GM15510 (cell line): ENCODE data around the gene SLC39A11.

Experiments used
- POLR2A ChIP-seq: IDR thresholded peaks from 3 replicates; pipeline ENCODE4 v1.6.1; 2011; ENCODE audit warnings: borderline replicate concordance; ENCODE audit not compliant: insufficient read length; ENCODE audit errors: extremely low read depth

Gene SLC39A11

GRCh38 chr17:73121506-73121905 is 29.0 kb upstream of the SLC39A11 start:
- no peak for TF ChIP-seq POLR2A

GRCh38 chr17:73119631-73120030 is 27.1 kb upstream of the SLC39A11 start:
- no peak for TF ChIP-seq POLR2A

DNA sequence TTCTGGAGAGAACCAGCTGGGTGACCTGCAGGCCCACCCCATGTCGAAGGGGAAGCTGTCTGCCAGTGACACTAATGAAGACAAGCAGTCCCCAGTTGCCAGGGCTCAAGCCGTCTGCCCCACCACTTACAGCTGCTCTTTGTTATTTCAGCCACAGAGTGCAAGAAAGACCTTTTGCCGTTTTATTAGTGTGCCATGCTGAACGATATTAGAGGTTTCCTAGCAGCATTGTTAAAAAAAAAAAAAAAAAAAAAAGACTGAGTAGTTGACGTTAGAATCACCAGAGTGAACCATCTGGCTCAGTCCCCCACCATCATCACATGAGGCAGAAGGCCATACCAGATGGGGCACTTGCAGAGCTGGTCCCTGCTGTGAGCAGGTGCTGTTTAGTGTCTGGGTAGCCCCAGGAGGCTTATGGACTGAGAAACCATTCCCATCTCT is 26.5 kb upstream of the SLC39A11 start:
- TF ChIP-seq POLR2A = no peak

GRCh38 chr17:73118139-73118538 is 25.7 kb upstream of the SLC39A11 start:
- TF ChIP-seq POLR2A = no peak

- no peak for TF ChIP-seq POLR2A
Observed at GRCh38 chr17:73112246-73112645, 19.8 kb upstream of the SLC39A11 start.

GRCh38 chr17:73111386-73111785 is 18.9 kb upstream of the SLC39A11 start:
- TF ChIP-seq POLR2A = no peak

DNA sequence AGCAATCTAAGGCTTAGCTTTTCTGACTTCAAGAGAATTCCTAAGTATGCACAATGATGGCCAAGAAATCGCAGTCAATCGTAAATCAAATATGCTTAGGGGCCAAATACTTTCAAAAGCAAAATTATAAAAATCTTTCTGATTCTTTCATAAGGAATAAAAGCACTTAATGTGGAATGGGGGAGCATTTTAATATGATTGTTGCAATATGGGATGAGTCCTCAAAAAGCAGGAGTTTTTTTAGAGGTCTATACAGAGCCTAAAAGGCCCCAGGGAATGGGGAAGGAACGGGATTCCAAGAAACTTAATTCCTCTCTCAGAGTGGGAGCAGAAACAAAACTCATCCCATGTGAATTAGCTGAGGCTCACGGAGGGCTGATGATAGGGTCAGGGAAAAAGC is 14.7 kb upstream of the SLC39A11 start:
- TF ChIP-seq POLR2A = no peak

DNA sequence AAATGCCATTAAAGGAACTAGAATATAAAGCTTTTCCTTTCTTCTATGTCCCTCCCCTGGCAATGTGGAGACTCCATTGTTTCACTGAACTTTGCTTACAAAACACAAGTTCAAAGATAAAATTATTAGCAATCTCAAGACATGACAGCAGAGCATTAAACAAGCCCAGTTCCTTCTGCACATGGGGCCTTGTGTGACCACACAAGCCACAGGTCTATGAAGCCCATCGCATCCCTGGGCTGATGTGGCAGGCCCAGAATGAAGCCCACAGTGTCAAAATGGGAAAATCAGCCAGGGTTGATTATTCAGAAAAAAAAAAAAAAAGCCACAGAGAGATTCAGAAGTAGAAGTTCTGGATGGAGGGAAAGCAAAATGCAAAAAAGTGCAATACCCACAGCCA is 12.9 kb upstream of the SLC39A11 start:
- TF ChIP-seq POLR2A = no peak

GRCh38 chr17:73104450-73104849 is 12.0 kb upstream of the SLC39A11 start:
- no peak for TF ChIP-seq POLR2A

DNA sequence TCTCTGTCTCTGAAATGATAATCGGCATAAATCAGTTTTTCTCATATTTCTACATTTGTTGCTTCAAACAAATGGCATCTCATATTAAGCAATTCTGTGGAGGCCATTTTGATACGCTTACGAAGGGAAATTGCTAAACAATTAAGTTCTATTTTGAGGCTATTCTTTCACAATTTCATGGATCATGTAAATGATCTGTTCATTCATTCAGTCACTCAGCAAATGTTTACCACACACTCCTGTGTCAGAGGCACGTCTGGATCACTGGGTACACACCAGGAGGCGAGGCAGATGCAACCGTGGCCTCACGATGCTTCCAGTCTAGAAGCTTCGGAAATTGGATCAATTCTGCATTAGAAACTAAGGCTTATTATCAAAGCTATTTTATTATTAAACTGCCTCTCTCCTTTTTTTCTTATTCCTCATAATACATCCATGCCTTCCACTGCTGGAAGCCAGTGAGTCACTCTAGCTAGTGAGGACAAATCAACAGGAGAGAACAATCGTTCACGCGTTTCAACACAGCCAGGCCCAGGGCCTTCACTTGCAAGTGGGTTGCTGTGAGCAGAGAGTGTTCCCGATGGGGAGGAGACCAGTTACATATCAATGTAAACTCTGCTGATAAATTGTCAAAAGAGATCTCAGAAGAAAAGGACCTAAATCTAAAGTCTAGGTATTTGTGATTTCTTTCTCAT is 11.3 kb upstream of the SLC39A11 start:
- TF ChIP-seq POLR2A = no peak

DNA sequence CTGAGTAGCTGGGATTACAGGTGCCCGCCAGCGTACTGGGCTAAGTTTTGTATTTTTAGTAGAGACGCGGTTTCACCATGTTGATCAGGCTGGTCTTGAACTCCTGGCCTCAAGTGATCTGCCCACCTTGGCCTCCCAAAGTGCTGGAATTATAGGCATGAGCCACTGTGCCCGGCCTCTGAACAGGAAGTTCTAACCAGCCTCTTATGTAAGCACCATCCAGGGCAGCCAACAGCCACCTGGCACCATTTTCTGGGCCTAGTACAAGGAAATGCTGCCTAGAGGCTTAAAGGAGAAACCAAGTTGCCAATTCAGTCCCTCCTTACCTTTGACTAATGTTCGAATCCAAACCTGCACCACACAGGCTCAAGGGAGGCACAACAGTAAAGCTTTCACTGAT is 8.5 kb upstream of the SLC39A11 start:
- no peak for TF ChIP-seq POLR2A

DNA sequence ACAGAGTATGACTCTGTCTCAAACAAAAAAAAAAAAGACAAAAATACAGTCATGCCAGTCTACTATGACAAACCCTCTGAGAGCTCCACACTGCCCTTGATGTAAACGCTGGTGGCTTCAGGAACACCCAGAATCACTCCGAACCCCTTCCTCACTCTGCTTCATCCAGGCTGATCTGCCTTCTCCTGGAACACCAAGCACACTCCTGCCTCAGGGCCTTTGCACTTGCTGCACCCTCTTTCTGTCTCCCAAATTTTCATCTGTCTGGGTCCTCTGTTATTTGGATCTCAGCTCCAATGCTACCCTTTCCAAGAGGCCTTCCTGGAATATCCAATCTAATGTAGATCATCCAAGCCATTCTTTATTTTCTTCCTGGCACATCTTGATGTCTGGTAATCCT is 7.9 kb upstream of the SLC39A11 start:
- TF ChIP-seq POLR2A = no peak

GRCh38 chr17:73099511-73099910 is 7.0 kb upstream of the SLC39A11 start:
- TF ChIP-seq POLR2A = no peak

GRCh38 chr17:73098919-73099318 is 6.4 kb upstream of the SLC39A11 start:
- TF ChIP-seq POLR2A = no peak

- no peak for TF ChIP-seq POLR2A
Observed at GRCh38 chr17:73096866-73097265, 4.4 kb upstream of the SLC39A11 start.

GRCh38 chr17:73096211-73096610 is 3.7 kb upstream of the SLC39A11 start:
- no peak for TF ChIP-seq POLR2A

GRCh38 chr17:73093286-73093685 is 798 bp upstream of the SLC39A11 start:
- no peak for TF ChIP-seq POLR2A

- no peak for TF ChIP-seq POLR2A
Observed at GRCh38 chr17:73091770-73092522, 542 bp downstream of the SLC39A11 start.
